COLO829 (cell line): Measurements from ENCODE around the gene PDE4D.

Experiments used
- DNase-seq: peaks from one replicate; pipeline ENCODE4 v3.0.0; 2012; ENCODE audit warnings: low spot score

Gene PDE4D

DNA sequence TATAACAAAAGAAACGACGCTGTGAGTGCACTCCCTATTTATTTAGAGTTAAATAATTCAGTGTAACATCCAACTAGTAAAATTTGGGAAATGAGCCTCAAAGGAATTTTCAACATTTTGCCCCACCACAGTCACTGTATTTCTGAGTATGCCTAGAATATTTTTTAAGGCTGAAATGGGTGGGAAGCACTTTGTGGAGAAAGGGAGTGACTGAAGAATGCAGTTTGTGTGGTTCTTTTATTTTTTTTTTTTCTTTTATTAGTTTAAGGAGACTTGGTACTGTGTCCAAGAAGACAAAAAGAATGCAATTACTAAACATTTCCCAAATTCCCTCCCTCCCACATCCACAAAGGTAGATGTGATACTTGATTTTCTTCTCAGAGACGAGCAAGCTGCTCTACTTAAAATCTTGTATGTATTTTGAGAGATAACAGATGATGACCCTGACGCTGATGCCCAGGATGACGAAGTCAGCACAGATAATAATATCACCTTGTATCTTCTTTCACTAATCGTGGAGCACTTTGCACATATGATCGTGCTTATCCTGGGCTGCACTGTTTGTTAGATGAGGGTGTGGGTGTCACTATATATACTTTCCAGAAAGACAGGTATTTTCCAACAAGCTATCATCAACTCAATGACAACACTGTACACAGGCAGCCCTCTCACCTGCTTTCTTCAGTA lies 724.3 kb downstream of the PDE4D start:
- DNase-seq, result no peak

DNA sequence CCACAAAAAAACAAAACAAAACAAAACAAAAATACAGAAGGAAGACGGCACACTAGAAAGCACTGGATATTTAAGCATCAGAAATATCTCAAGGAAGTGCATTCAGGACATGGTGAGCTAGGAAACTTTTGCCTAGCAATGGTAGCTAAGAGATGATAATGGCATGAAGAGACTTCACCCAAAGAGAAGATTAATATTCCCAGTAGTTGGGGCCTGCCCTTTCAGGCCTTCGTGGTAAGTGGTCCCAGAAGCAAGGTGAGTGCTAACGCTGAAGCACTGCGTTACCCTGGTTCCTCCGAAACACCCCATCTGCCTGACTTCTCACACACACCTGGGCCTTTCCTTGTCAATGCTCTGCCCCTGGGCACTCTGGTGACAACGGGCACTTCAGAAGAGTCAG lies 725.5 kb downstream of the PDE4D start:
- DNase-seq, result no peak

DNA sequence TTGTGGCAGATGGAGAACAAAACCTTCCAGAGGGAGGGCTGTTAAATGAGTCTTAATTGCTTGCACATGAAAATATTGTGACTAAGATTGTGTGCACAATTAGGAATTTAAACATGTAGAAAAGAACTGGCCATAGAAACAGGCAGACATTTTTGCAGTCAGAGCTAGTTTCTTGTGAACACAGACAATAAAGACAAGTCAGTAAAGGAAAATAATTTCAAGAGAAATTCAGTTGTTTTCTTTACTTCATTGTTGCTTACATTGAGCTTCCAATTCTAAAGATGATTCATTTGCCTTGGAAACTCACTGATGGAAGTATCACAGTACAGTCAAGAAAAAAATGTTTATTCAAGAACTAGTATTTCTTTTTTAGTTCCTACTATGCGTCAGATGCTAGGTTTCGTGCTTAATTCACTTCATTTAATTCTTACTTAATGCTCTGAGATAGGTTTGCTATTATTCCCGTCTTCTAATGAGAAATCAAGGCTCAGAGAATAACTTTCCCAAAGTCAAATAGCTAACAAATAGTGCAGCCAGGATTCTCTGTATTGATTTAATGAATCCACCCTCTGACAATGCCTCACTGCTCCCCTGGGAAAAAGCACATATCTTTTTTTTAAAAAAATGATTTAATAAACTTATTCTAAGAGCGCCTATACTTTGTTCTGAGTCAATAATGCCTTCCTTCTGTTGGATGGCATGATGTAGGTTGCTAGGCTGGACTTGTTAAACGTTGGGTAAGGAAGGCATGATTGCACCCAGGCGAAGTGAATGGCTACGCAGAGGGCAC lies 729.3 kb downstream of the PDE4D start:
- DNase-seq, result no peak

DNA sequence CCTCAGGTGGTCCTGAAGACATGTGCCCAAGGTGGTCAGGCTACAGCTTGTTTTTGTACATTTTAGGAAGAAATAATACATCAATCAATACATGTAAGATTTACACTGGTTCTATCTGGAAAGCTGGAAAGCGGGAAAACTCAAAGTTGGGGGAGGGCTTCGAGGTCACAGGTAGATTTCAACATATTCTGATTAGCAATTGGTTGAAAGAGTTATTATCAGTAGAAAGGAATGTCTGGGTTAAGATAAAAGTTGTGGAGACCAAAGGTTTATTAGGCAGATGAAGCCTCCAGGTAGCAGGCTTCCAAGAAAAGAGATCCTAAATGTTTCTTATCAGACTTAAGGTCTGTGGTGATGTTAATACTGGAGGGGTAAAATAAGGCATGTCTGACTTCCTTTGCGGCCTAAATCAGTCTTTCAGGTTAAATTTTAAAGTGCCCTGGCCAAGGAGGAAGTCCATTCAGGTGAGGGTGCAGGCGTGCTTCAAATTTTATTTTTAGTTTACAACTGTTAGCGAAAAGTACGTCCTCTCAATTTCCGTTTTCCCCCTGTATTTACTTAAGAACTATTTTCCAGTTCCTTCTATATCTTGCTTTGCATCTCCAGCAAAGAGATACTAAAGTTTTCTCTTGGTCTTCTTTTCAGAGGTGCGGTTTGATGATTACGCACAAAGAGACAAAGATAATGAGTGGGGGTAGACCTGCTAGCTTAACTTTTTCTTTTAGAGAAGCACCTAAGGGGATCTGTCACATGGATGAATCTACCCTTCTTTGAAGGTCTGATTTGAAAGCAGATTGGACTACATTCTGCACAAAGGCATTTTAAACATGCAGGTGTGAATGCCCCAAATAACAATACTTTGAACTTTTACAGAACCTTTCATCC lies 732.1 kb downstream of the PDE4D start:
- DNase-seq, result no peak

DNA sequence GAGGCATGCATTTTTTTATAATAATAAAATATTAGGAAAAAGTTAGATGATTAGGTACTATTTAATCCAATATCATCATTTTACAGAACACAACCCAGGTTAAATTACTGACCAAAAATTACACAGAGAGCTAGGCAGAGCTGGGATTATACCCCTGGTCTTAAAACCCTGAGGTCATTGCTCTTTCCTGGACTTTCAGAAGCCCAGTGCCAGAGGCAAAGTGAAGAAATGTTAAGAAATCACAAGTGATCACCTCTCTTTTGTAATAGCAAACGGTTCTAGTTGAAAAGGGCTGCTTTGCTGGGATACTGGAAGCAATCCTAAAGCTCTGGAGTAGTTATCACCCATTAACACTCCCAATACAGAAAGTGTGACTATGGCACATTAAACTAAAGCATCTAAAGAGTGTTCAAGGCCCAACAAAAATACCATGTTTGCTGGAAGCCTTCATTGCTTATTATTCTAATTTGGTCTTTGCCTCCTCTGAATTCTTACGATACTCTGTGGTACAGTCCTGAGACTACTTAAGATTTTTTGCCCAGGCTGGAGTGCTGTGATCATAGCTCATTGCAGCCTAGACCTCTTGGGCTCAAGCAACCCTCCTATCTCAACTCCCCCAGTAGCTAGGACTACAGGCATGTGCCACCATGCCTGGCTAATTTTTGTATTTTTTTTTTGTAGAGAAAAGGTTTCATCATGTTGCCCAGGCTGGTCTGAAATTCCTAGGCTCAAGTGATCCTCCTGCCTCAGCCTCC lies 734.7 kb downstream of the PDE4D start:
- DNase-seq, result no peak

DNA sequence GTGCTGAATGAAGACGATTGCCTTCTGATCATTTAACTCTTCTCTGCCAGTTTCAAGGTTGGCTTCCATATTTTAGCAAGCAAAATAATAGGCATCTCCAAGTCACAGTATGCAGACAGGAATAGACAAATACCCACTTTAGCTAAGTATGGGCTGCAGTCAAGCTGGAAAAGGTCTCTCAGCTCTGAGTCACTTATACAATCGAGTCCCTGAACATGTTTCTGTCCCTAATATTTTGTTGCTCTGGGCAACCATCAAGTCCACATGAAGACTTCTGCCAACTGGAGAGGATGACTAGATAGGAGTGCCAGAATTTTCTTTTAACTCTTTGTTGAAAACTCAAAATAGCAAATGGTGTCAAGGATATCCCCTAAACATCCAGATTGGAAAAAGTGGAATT lies 735.4 kb downstream of the PDE4D start:
- DNase-seq, result no peak

DNA sequence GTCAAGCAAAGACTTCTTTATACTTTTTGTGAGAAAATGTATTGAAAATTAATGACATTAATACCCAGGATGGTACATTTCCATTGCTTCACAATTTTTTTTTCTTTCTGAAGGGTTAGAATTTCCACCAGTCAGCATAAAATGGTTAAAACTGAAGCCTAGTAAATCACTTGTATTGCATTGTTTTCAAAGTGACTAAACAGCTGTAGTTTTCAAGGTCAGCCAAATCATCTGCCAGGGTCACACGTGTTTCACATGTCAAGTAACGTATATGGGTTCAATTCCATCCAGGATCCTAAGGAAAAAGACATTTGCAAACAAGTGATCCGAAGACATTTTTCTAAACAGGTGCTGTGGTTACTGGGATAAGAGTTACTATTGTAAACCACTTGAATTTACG lies 736.5 kb downstream of the PDE4D start:
- no peak for DNase-seq

DNA sequence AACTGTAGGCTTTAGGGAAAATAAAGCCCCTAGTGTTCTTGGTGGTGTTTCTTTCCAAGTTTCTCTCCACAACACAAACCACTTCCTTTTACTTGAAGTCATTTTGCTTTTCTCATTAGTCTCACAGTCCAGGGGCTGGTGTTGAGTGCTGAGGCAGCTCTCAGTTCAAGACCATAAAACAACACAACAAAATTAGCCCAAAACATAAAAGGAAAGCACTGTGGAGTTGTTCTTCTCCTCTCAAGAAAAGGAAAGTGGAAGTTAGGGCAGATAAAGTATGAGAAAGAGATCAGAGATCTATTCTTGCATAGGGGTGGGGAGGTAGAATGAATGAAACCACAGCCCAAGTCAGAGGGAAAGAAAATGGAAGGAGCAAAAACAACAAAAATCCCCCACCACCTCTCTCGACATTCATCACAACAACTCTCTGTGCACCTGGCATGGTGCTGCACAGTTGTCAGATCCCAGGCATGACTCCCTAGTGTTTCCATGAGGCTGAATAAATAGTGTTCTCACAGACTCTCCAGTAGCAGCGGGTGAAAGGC lies 740.8 kb downstream of the PDE4D start:
- DNase-seq, result no peak

DNA sequence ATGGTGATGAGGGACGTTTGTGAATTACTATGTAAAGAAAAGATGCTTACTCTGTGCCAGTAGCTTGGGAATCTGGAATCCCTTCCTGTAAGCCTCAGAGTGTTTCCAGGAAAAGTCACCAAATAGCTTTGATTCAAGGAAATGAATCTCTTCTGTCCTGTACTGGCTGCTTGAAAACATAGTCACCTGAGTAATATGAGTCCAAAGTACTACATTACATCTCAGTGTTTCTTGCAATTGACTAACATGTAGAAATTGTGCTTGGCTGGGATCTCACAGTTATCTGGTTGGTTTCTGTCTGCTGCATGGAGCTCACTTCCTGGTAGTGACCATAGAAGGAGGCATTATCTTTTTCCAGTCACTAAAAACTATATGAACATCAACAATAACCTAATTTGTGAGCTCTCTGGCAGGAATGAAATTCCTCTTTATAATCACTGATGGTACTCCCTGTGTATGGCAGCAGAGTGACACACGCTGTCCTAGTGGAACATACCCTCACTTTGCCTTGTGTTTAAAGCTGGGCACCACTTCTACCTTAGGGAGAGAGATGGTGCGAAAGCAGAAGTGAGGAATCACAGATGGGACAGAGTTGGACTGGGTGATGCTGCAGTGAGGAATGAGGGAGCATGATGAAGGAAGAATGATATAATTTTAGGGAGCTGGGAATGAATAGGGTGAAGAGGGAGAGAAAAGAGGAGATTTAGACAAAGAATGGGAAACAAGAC lies 742.2 kb downstream of the PDE4D start:
- no peak for DNase-seq

DNA sequence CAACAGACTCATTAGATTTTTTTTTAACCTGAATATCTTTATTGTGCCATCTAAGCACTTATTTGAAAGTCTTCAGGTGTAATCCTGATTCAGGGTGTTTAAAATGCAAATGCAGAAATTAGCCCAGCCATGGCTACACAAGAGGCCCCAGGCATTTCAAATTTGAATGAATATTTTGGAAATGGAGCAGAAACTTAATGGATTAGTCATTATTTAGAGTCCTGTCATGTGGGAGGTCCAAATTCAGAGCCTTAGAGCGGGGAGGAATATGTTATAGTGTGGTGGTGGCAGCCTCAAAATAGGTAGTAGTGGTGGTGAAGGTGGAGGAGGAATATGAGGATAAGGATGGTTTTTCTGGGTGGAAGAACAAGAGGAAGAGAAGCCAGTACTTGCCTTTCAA lies 743.7 kb downstream of the PDE4D start:
- DNase-seq, result no peak

DNA sequence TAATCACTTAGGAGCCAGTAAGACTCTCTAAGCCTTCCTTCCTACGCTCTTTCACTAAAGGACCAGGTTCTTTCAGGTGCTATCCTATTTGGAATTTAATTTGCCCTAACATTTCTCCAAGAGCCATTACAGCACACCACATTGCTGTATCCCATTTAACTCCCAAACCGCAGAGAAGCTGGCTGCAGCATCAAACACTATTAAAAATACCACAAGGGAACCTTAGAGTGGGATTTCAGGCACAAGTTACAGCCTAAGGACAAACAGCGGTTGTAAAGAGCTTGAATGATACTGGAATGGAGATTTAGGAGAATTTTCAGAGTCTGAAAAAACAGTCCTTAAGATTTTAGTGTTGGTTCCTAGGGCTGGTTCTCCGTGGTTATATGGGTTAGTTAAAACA lies 744.3 kb downstream of the PDE4D start:
- no peak for DNase-seq

DNA sequence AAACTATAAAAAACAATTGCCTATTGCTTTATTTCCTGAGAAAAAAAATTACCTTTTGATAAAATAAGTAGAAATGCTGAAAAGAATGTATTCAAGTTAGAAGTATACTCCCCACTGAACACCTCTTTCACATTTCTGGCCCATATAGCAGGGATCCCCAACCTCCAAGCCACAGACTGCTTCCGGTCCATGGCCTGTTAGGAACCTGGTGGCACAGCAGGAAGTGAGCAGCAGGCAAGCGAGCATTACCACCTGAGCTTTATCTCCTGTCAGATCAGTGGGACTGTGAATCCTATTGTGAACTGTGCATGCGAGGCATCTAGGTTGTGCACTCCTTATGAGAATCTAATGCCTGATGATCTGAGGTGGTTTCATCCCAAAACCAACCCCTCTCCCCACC lies 746.8 kb downstream of the PDE4D start:
- DNase-seq, result no peak

DNA sequence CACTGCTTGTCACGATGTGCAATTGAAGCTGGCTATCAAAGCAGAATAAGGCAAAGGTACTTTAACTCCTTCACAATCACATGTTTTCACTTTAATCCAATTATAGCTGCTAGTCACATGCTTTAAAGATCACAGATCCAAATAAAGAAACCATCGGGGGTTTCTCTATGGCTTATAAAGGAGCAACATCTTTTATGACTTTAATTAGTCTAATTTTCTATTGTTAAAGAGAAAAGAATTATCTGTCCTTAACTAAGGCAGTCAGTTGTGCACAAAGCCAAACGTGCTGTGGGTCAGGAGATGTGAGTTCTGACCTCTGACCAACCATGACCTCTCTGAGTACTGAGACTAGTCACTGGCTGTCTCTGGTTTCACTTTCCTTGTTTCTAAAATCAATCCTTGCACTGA lies 749.6 kb downstream of the PDE4D start:
- no peak for DNase-seq

DNA sequence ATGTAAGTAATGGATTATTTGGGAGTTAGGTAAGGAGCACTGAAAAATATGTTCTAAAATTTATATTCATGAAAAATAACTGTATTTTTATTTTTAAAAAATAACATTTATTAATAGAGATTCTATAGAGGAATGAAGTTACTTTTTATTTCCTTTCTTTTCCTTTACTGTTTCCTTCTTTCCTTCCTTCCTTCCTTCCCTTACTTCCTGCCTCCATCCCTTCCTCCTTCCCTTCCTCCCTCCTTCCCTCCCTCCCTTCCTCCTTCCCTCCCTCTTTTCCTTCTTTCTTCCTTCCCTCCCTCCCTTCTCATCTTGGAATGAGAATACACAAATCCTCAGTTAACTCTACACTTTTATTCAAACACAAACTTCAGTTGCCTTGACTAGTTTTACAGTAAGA lies 750.6 kb downstream of the PDE4D start:
- DNase-seq, result no peak

DNA sequence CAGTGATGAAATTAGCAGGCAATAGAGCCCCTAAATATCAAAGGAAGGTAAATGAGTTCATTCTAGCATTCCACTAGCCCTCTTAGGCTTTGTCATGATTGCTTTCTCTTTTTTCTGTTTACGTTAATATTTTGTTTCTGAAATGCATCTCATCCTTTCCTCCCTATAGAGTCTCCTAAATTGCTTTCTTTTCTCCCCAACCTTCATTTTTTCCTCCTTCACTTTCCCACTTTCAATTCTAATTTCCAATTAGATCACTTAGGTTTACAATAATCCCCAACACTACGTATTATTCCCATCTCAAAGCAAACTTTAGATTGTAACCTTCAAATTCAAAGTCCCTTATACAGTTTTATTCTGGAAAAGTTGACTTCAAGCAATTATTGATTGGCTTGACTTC lies 751.4 kb downstream of the PDE4D start:
- no peak for DNase-seq

DNA sequence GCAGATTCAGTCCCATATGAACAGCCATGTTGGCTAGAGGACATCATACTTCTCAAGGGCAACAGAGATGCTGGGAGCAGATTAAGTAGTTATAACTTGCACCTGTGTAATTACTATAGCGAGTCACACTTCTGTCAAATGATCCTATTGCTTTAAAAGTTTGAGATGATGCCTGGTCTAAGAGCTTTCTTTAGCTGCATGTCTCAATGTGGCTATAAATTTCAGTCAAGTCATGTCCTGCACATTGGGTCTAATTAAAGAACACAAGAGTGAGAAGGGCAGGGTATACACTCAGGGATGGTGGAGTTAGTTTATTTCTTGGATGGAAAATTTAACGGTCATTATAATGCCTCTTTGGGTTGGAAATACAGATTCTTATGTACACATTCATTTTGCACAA lies 753.4 kb downstream of the PDE4D start:
- DNase-seq, result no peak

DNA sequence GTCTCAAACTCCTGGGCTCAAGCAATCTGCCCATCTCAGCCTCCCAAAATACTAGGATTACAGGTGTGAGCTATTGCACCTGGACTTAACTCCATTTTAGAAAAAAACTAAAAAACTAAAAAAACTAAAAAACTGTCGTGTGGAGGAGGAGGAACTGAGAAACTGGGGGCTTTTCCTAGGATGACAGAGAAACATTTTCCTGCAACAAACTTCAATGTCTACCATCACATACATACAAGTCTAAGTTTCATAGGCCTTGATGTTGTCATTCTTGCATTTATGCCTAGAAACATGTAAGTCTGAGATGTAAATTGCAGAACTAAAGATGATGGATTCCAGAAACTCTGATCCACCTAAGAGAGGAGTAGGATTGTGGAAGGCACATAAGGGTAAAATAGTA lies 753.8 kb downstream of the PDE4D start:
- no peak for DNase-seq

DNA sequence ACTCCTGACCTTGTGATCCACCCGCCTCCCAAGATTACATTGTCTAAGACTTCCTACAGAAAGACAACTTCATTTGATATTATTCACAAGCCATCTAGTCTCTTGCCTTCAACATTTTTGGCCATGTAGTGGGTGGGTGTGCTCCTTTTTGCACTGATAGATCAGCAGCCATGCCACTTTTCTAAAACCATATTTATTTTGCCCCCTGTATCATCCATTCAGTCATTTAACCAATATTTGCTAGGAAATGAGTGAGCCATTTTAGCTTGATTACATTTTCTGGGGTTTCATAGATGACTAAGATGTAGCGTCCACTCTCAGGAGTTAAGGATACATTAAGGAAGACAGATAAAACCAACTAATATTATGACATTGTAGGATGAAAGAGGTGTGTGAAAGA lies 755.0 kb downstream of the PDE4D start:
- no peak for DNase-seq

DNA sequence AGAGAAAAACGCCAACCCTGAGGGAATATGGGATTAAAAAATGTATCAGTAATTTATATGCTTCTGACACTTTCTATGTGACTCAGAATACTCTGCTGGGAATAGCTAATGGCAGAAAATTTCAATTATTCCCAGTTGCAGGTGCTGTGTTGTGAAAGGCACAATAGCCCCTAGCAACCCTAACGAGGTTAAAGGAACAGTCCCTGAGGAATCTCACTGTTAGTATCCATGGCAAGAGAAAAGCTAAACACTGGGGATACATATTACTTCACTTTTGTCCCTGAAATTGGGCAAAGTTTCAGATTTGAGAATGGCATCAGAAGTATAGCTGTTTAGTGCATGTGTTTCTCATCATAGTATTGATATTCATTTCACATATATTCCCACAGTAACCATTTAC lies 755.7 kb downstream of the PDE4D start:
- no peak for DNase-seq

DNA sequence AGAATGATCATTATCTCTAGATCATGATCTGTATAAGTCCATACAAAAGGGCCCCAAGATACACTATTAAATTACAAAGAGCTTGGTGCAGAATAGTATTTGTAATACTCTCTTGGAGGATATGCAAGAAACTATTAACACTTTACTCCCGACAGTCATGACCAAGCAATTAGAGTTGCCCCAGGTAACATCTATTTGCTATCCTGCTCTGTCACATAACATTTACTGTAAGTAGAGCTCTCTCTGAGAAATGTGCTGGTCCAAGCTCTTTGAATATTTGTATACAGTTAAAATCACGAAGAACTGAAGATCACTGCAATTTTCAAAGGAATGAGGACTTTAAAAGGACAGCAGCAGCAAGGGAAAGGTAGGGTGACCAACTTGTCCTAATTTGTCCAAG lies 757.0 kb downstream of the PDE4D start:
- DNase-seq, result no peak

DNA sequence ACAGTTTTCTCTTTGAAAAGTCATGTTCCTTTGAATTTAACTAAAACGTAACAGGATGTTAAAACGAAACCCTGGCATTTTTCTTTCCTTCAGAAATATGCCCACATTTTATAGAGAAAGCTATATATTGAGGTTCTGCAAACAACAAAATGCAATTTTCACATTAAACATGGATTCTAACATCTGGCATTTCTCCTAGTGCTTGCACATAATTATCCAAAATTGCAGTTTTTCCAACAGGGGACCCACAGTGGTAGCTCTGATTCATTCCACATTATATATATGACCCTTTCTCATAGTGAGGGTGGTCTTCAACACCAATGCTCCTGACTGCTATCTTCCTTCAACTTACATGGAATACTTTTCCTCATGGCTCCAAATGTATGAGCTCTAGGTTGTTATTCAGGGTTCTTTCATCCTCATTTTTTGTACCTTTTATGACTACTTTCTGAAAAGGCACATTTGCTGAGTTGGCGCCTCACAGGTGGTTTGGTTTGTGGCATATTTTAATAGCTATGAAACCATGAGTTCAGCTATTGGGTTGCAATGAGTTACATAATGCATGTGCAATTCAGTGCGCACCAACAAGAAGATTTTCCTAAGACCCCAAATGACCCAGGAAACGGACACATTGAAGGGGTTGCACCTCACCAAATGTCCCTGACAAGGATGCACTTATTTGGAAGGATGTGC lies 758.9 kb downstream of the PDE4D start:
- DNase-seq, result no peak
